GM18907 (cell line): ENCODE results near the gene ERC1.
"Not testable (repeated sequence)": the region's sequence is repeated elsewhere in the genome, so short reads cannot be mapped to it uniquely, and the experiment has no call there.

ENCODE experiments used
- ATAC-seq: cut with Tn5 transposase; IDR thresholded peaks from one replicate; pipeline ENCODE4 v1.9.1; 2021; ENCODE audit warnings: mild to moderate bottlenecking, moderate library complexity; ENCODE audit not compliant: unreplicated experiment

ERC1 gene

GRCh38 chr12:1309613-1310012 lies 318.6 kb downstream of the ERC1 start:
- no peak for ATAC-seq

- ATAC-seq = no peak
These were observed 319.6 kb downstream of the ERC1 start for GRCh38 chr12:1310653-1311052.

GRCh38 chr12:1311145-1311544 lies 320.1 kb downstream of the ERC1 start:
- no peak for ATAC-seq

- ATAC-seq = no peak
These were observed 322.9 kb downstream of the ERC1 start for GRCh38 chr12:1313906-1314305.

- ATAC-seq = no peak
These were observed 323.5 kb downstream of the ERC1 start for GRCh38 chr12:1314523-1314922.

- ATAC-seq = not testable (repeated sequence)
These were observed 326.0 kb downstream of the ERC1 start for GRCh38 chr12:1316991-1317390.

- ATAC-seq = no peak
These were observed 327.5 kb downstream of the ERC1 start for GRCh38 chr12:1318327-1319031.

GRCh38 chr12:1319212-1319611 lies 328.2 kb downstream of the ERC1 start:
- ATAC-seq = no peak

GRCh38 chr12:1320021-1320420 lies 329.0 kb downstream of the ERC1 start:
- ATAC-seq = no peak

- no peak for ATAC-seq
These were observed 331.8 kb downstream of the ERC1 start for GRCh38 chr12:1322821-1323220.

GRCh38 chr12:1324099-1324498 lies 333.1 kb downstream of the ERC1 start:
- no peak for ATAC-seq

- ATAC-seq = no peak
These were observed 333.9 kb downstream of the ERC1 start for GRCh38 chr12:1324910-1325309.

- no peak for ATAC-seq
These were observed 334.6 kb downstream of the ERC1 start for GRCh38 chr12:1325666-1326065.

- no peak for ATAC-seq
These were observed 335.2 kb downstream of the ERC1 start for GRCh38 chr12:1326258-1326657.

- no peak for ATAC-seq
These were observed 337.4 kb downstream of the ERC1 start for GRCh38 chr12:1328391-1328790.

- no peak for ATAC-seq
These were observed 338.9 kb downstream of the ERC1 start for GRCh38 chr12:1329784-1330476.

GRCh38 chr12:1330477-1330827 lies 339.4 kb downstream of the ERC1 start:
- no peak for ATAC-seq

GRCh38 chr12:1332327-1332726 lies 341.3 kb downstream of the ERC1 start:
- ATAC-seq = no peak

GRCh38 chr12:1338483-1339177 lies 347.6 kb downstream of the ERC1 start:
- ATAC-seq = no peak

GRCh38 chr12:1339178-1339541 lies 348.1 kb downstream of the ERC1 start:
- not testable (repeated sequence) for ATAC-seq

GRCh38 chr12:1339618-1340319 lies 348.7 kb downstream of the ERC1 start:
- ATAC-seq = no peak
